Measurements from ENCODE around the gene RTL10. TPM values are rescaled to one million over a fixed set of nuclear protein-coding genes. Genes with fewer than 3 reads are reported as not detected.

The RTL10 gene
- total RNA-seq, 1 experiment from 2014 or later = 21.5 TPM

GRCh38 chr22:19874307-19875060 lies 19.8 kb upstream of the RTL10 start (continued):
- TF ChIP-seq IRF2 (CRISPR knock-in tag; IDR thresholded peaks at IDR 0.05; ENCODE audit: borderline replicate concordance, low read depth) = no peak

GRCh38 chr22:19873960-19874306 lies 19.3 kb upstream of the RTL10 start:
- no peaks in the 10 kb centered on the region for H3K9me3 Mint-ChIP-seq
- peak overlapping the region; percentile 45; the same call in 1 of the 2 replicates for H3K27ac Mint-ChIP-seq
- H3K4me3 Mint-ChIP-seq = no peak overlapping the region
- TF ChIP-seq CDX4 (CRISPR knock-in tag; IDR thresholded peaks at IDR 0.05; ENCODE audit: borderline replicate concordance) = no peak
- ATAC-seq (no peak), DNase-seq (ENCODE audit: low spot score) (no peak)
- H3K36me3 Mint-ChIP-seq = no peaks in the 10 kb centered on the region
- peaks cover 2% of the 10 kb centered on the region; the same call in 1 of the 2 replicates for H3K4me1 Mint-ChIP-seq
- H3K27me3 Mint-ChIP-seq (ENCODE audit: low read depth) = no peaks in the 10 kb centered on the region
- ChIA-PET POLR2A (interaction anchor here (1.0 kb wide), 1 partner anchor 20 kb away, joined by 4 read pairs; the partner anchor contains the start of genes GNB1L and RTL10), CTCF (interaction anchor here (0.9 to 1.1 kb wide), 3 partner anchors 29 to 150 kb away, joined by 3 read pairs; partner anchors contain the start of gene GP1BB)

DNA sequence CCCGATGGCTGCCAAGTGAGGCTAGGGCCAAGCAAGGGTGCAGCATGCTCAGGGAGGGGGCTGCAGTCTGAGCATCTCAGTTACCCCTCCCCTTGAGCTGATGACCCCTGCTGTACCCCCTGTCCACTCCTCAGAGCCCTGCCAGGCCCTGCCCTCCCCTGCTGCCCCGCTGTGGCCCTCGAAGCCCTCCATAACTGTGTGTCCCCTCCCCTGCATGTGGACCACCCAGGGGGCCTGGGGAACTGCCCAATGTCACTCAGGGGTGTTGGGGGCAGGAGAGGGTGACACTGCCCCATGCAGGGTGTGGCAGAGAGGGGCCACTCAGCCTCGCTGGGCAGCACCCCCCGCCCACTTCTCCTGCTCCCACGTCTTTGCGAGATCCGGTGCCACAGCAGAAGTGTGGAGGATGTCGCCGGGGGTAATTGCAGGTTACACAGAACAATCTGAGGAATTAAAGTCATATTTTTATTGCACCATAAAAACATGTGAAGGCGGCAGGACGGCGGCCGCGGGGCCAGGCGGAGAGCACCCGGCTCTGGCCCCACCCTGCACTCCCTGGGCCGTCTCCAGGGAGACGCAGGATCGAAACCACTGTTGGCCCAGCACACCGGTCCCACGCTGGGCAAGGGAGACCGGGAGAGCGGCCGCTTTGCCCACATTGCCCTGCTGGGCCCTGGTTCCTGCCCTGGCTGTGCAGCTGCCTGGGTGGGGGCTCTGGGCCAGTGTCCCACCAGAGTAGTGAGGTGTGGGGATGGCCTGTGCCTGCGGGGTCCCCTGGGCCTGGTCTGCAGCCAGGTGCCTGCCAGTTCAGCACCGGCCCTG lies 18.7 kb upstream of the RTL10 start:
- TF ChIP-seq E2F1 (CRISPR knock-in tag; IDR thresholded peaks at IDR 0.05) = no peak
- TF ChIP-seq, protein P1, sequence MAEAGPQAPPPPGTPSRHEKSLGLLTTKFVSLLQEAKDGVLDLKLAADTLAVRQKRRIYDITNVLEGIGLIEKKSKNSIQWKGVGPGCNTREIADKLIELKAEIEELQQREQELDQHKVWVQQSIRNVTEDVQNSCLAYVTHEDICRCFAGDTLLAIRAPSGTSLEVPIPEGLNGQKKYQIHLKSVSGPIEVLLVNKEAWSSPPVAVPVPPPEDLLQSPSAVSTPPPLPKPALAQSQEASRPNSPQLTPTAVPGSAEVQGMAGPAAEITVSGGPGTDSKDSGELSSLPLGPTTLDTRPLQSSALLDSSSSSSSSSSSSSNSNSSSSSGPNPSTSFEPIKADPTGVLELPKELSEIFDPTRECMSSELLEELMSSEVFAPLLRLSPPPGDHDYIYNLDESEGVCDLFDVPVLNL (CRISPR knock-in tag; IDR thresholded peaks at IDR 0.05; ENCODE audit: borderline replicate concordance, low read depth) = no peak
- TF ChIP-seq, protein P2, sequence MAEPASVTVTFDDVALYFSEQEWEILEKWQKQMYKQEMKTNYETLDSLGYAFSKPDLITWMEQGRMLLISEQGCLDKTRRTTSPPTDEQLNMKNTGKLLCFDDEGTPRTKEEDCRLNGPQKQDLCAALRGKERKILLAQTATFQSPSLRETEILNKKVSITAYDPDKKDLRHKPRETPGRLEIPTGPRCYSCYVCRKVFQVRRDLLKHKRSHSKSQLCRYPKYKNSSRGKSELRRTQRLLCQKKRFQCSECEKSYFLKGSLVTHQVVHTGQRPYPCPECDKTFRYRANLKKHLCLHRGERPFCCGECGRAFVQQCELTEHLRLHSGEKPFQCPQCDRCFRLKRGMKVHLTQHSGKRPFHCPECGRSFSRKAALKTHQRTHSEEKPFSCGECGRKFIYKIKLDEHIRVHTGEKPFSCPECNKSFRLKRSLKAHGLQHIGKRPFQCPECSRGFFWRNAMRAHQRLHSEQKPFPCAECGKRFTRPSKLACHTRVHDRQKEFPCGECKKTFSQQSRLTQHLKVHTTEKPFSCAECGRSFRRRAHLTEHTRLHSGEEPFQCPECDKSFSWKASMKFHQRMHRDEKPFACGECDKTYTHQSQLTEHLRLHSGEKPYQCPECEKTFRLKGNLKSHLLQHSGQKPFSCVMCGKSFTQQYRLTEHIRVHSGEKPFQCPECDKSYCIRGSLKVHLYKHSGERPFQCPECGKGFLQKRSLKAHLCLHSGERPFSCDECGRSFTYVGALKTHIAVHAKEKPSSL (CRISPR knock-in tag; conservative IDR thresholded peaks at IDR 0.05) = no peak
- TF ChIP-seq PREB (CRISPR knock-in tag; IDR thresholded peaks at IDR 0.05; ENCODE audit: borderline replicate concordance) = no peak
- TF ChIP-seq MAX (CRISPR knock-in tag; IDR thresholded peaks at IDR 0.05) = no peak
- TF ChIP-seq ZNF396 (CRISPR knock-in tag; IDR thresholded peaks at IDR 0.05; ENCODE audit: borderline replicate concordance) = no peak
- no peak for TF ChIP-seq TCF7 (CRISPR knock-in tag; IDR thresholded peaks at IDR 0.05; ENCODE audit: low read depth)
- no peak for TF ChIP-seq SP1 (CRISPR knock-in tag; conservative IDR thresholded peaks at IDR 0.05)
- no peak for TF ChIP-seq CBFB (CRISPR knock-in tag; IDR thresholded peaks at IDR 0.05; ENCODE audit: low read depth)
- peaks cover 7% of the 10 kb centered on the region for H3K4me1 Mint-ChIP-seq
- H3K9me3 Mint-ChIP-seq = no peaks in the 10 kb centered on the region
- CTCF ChIA-PET = interaction anchor here (0.6 to 1.0 kb wide), 4 partner anchors 15 to 194 kb away, joined by 3 to 5 read pairs (median 4); partner anchors contain the start of gene GP1BB
- no peaks in the 10 kb centered on the region for H3K36me3 Mint-ChIP-seq
- no peak for ATAC-seq
- H3K4me3 Mint-ChIP-seq = no peak overlapping the region
- DNase-seq (ENCODE audit: low spot score) = no peak
- no peak overlapping the region for H3K27ac Mint-ChIP-seq
- POLR2A ChIA-PET = no interaction called here
- no peaks in the 10 kb centered on the region for H3K27me3 Mint-ChIP-seq (ENCODE audit: low read depth)
